Purkinje cell (primary cell): ENCODE results near the gene PYM1. TPM values are rescaled to one million over a fixed set of nuclear protein-coding genes. Genes with fewer than 3 reads are reported as not detected.

Experiments used
- polyA plus RNA-seq: library from polyadenylated mRNA; unstranded; fragments of >200 nt; fragmentation: Nextera tagmentation; gene quantifications from 2 replicates; pipeline ENCODE4 v1.2.1, GENCODE V29; 2014

Gene PYM1
- polyA plus RNA-seq: 19.0 and 28.9 TPM in 2 replicates

GRCh38 chr12:55927588-55928502 is at the start of gene PYM1:
Gene PYM1 (minus strand): TSS chr12:55927894. CDS start chr12:55927761, 133 bp downstream.

GRCh38 chr12:55973599-55974307 is 46.1 kb upstream of the PYM1 start, which contains the start of gene RAB5B:
Gene RAB5B (plus strand): TSS chr12:55974078. CDS start chr12:55986961, 12,883 bp downstream.

GRCh38 chr12:55966408-55967281 is 39.0 kb upstream of the PYM1 start, which contains the start of gene CDK2:
Gene CDK2 (plus strand): TSS chr12:55966830. CDS start chr12:55967009, 179 bp downstream.

GRCh38 chr12:55965941-55966407 is 38.3 kb upstream of the PYM1 start, which contains the start of gene PMEL:
Gene PMEL (minus strand): TSS chr12:55966042. CDS start chr12:55966011, 31 bp downstream.

GRCh38 chr12:55930771-55931316 is 3.1 kb upstream of the PYM1 start, which contains the start of gene DGKA:
Gene DGKA (plus strand): TSS chr12:55931162. CDS start chr12:55936504, 5,342 bp downstream.

Other genes with a start within 250 kb of the PYM1 start
- 4.4 and 7.2 TPM in 2 replicates for gene ITGA7, start 220.0 kb downstream of the PYM1 start, polyA plus RNA-seq
- gene BLOC1S1, start 211.8 kb downstream of the PYM1 start, polyA plus RNA-seq: 240 and 247 TPM in 2 replicates
- 3.0 and 3.6 TPM in 2 replicates for gene RDH5, start 207.5 kb downstream of the PYM1 start, polyA plus RNA-seq
- gene CD63, start 198.9 kb downstream of the PYM1 start, polyA plus RNA-seq: 172 and 244 TPM in 2 replicates
- 15.2 and 20.9 TPM in 2 replicates for gene GDF11, start 184.8 kb downstream of the PYM1 start, polyA plus RNA-seq
- 124 and 157 TPM in 2 replicates for gene SARNP, start 110.2 kb downstream of the PYM1 start, polyA plus RNA-seq
- 140 and 181 TPM in 2 replicates for gene ORMDL2, start 109.9 kb downstream of the PYM1 start, polyA plus RNA-seq
- gene DNAJC14, start 98.3 kb downstream of the PYM1 start, polyA plus RNA-seq: 0.98 and 1.7 TPM in 2 replicates
- gene MMP19, start 85.0 kb downstream of the PYM1 start, polyA plus RNA-seq: not detected in 2 replicates
- 2.0 and 9.5 TPM in 2 replicates for gene DGKA, start 3.3 kb upstream of the PYM1 start, polyA plus RNA-seq
- gene PMEL, start 38.1 kb upstream of the PYM1 start, polyA plus RNA-seq: not detected in 2 replicates
- 0.31 TPM in 1 of 2 replicates, not detected in the other for gene CDK2, start 38.9 kb upstream of the PYM1 start, polyA plus RNA-seq
- gene RAB5B, start 46.2 kb upstream of the PYM1 start, polyA plus RNA-seq: 22.5 and 27.6 TPM in 2 replicates
- gene SUOX, start 69.4 kb upstream of the PYM1 start, polyA plus RNA-seq: 10.7 and 20.8 TPM in 2 replicates
- 1.0 and 2.1 TPM in 2 replicates for gene IKZF4, start 93.1 kb upstream of the PYM1 start, polyA plus RNA-seq
- gene RPS26, start 114.0 kb upstream of the PYM1 start, polyA plus RNA-seq: 495 and 532 TPM in 2 replicates
- gene ERBB3, start 152.3 kb upstream of the PYM1 start, polyA plus RNA-seq: 0.07 and 0.63 TPM in 2 replicates
- gene PA2G4, start 176.7 kb upstream of the PYM1 start, polyA plus RNA-seq: 51.7 and 59.1 TPM in 2 replicates
- 1,996 and 2,354 TPM in 2 replicates for gene RPL41, start 188.7 kb upstream of the PYM1 start, polyA plus RNA-seq
- gene ZC3H10, start 190.4 kb upstream of the PYM1 start, polyA plus RNA-seq: 0.46 and 0.65 TPM in 2 replicates
- gene ESYT1, start 200.4 kb upstream of the PYM1 start, polyA plus RNA-seq: 0.99 and 9.1 TPM in 2 replicates
- gene MYL6B, start 224.7 kb upstream of the PYM1 start, polyA plus RNA-seq: 99.3 and 105 TPM in 2 replicates
- 2,053 and 2,241 TPM in 2 replicates for gene MYL6, start 230.5 kb upstream of the PYM1 start, polyA plus RNA-seq